Stomach (tissue), 9 donors: ENCODE results near the gene CORO1C. TPM values are rescaled to one million over a fixed set of nuclear protein-coding genes. Genes with fewer than 3 reads are reported as not detected.
"Not testable (repeated sequence)": the region's sequence is repeated elsewhere in the genome, so short reads cannot be mapped to it uniquely, and the experiment has no call there.

ENCODE experiments used
- DNase-seq, 2 donors: peaks; one replicate each; pipeline versions ENCODE4 v3.0.0 to v3.0.0-alpha.2; 2013 to 2019
- H3K27ac ChIP-seq, 5 donors: fragments of 200-600 bp in 4 of 5; sonication (generic) in 4 of 5; one replicate each; pipeline ENCODE4 v1.5.1; 2013 to 2019; ENCODE audit warnings: mild to moderate bottlenecking in 1 of 5, moderate library complexity in 1 of 5
- H3K27me3 ChIP-seq, 3 donors: fragments of 200-600 bp; sonication (generic); one replicate each; pipeline ENCODE4 v1.5.1; 2017 to 2019; ENCODE audit warnings: mixed run types in 1 of 3
- H3K36me3 ChIP-seq, 4 donors: fragments of 200-600 bp; sonication (generic); 1 replicate in 3 of 4; 2 replicates in 1 of 4; pipeline ENCODE4 v1.5.1; 2016 to 2019
- H3K4me1 ChIP-seq, 4 donors: fragments of 200-600 bp; sonication (generic); one replicate each; pipeline ENCODE4 v1.5.1; 2016 to 2019
- H3K4me3 ChIP-seq, 4 donors: fragments of 200-600 bp; sonication (generic) in 3 of 4; one replicate each; pipeline ENCODE4 v1.5.1; 2016 to 2019; ENCODE audit warnings: mild to moderate bottlenecking in 1 of 4
- H3K9me3 ChIP-seq, 4 donors: fragments of 200-600 bp; sonication (generic); one replicate each; pipeline ENCODE4 v1.5.1; 2016 to 2019
- CTCF ChIP-seq, 7 experiments: fragments of 450-650 bp in 4 of 7; fragments of 200-600 bp in 3 of 7; sonication (generic) in 3 of 7; IDR thresholded peaks; one replicate each; pipeline ENCODE4 v1.5.1; 2016 to 2019; ENCODE audit warnings: antibody characterized with exemption in 7 of 7, control low read depth in 2 of 7, mild to moderate bottlenecking in 1 of 7
- EP300 ChIP-seq: sonication (generic); formaldehyde crosslinking; IDR thresholded peaks from one replicate; pipeline ENCODE4 v1.6.1; 2017; ENCODE audit warnings: antibody characterized with exemption
- POLR2A ChIP-seq, 4 donors: fragments of 450-650 bp; IDR thresholded peaks; one replicate each; pipeline ENCODE4 v1.6.1; 2016; ENCODE audit warnings: antibody characterized with exemption in 4 of 4, control low read depth in 2 of 4, mild to moderate bottlenecking in 1 of 4, moderate library complexity in 1 of 4
- POLR2AphosphoS5 ChIP-seq, 3 donors: sonication (generic); formaldehyde crosslinking; IDR thresholded peaks; one replicate each; pipeline ENCODE4 v1.6.1; 2016; ENCODE audit warnings: antibody characterized with exemption in 3 of 3
- WGBS, 5 donors: extraction: QIAGEN DNeasy Blood & Tissue Kit in 3 of 5; methylation state at CpG; one replicate each; pipeline versions ENCODE4 v1.1.5 to v1.1.7; 2013 to 2018; 5-methylcytosine and 5-hydroxymethylcytosine counted together
- intact Hi-C: fragments of 100-400 bp; cut with DNase I; formaldehyde crosslinking; loops from one replicate; pipeline ENCODE4 v1.15.1; 2023; ENCODE audit warnings: low total_unique reads
- polyA plus RNA-seq, 3 donors: library from polyadenylated mRNA; stranded (reverse); fragments of 200-250 nt; gene quantifications; one replicate each; pipeline ENCODE4 v1.2.3, GENCODE V29; 2013
- total RNA-seq, 5 donors: library from RNA; depleted of rRNA; stranded (reverse); fragments of >200 nt; gene quantifications; one replicate each; pipeline versions ENCODE4 v1.1.0 to v1.2.3, GENCODE V29; 2014 to 2016
- donor health status: healthy with polysubstance abuse.
- donor health status: Bipolar disorder and iron deficiency.
- donor health status: healthy.

Gene CORO1C
- total and polyA plus RNA-seq, 8 donors: 27.4 to 392 (median 143) TPM

GRCh38 chr12:108620236-108620879 is 111.0 kb downstream of the CORO1C start:
- TF ChIP-seq POLR2AphosphoS5 (IDR thresholded peaks at IDR 0.05) (no peak), CTCF (IDR thresholded peaks at IDR 0.05) (no peak), POLR2A (IDR thresholded peaks at IDR 0.05) (no peak), EP300 (no peak)
- H3K27ac ChIP-seq: no peak overlapping the region
- DNase-seq: no peak
- no peaks in the 10 kb centered on the region for H3K9me3 ChIP-seq
- WGBS, 5 donors: 89 to 93% (median 90%) methylated on average over 10 of the region's 10 CpGs
- H3K27me3 ChIP-seq: no peaks in the 10 kb centered on the region
- intact Hi-C loops: loop anchor here (5.0 kb wide), 1 partner anchor 53 kb away; no protein-coding TSS in a partner anchor
- peaks cover 0 to 36% (median 15%) of the 10 kb centered on the region in 4 donors for H3K4me1 ChIP-seq
- H3K4me3 ChIP-seq: no peak overlapping the region
- H3K36me3 ChIP-seq: peaks cover 0 to 17% (median 7%) of the 10 kb centered on the region in 4 donors

GRCh38 chr12:108619369-108620160 is 111.8 kb downstream of the CORO1C start:
- Histone ChIP-seq H3K27ac (no peak overlapping the region), H3K4me3 (no peak overlapping the region), H3K36me3 (peaks cover 0 to 17% (median 7%) of the 10 kb centered on the region in 4 donors), H3K4me1 (peaks cover 0 to 36% (median 15%) of the 10 kb centered on the region in 4 donors), H3K9me3 (no peaks in the 10 kb centered on the region), H3K27me3 (no peaks in the 10 kb centered on the region)
- TF ChIP-seq CTCF (IDR thresholded peaks at IDR 0.05) (no peak), POLR2A (IDR thresholded peaks at IDR 0.05) (no peak), EP300 (no peak), POLR2AphosphoS5 (IDR thresholded peaks at IDR 0.05) (no peak)
- intact Hi-C loops: loop anchor here (5.0 kb wide), 1 partner anchor 52 kb away; no protein-coding TSS in a partner anchor
- DNase-seq: no peak
- WGBS, 5 donors: 61 to 65% (median 61%) methylated on average over 14 of the region's 14 CpGs

GRCh38 chr12:108618953-108619274 is 112.4 kb downstream of the CORO1C start:
- intact Hi-C loops, H3K4me3 ChIP-seq, H3K27me3 ChIP-seq, DNase-seq, H3K27ac ChIP-seq, H3K9me3 ChIP-seq: not testable (repeated sequence)
- H3K4me1 ChIP-seq: peaks cover 0 to 36% (median 15%) of the 10 kb centered on the region in 4 donors
- WGBS, 5 donors: 82 to 92% (median 89%) methylated on average over 4 of the region's 4 CpGs
- H3K36me3 ChIP-seq: peaks cover 0 to 17% (median 7%) of the 10 kb centered on the region in 4 donors

- Histone ChIP-seq H3K4me1 (peaks cover 0 to 40% (median 17%) of the 10 kb centered on the region in 4 donors), H3K9me3 (no peaks in the 10 kb centered on the region), H3K36me3 (peaks cover 0 to 13% (median 4%) of the 10 kb centered on the region in 4 donors), H3K27ac (no peak overlapping the region), H3K27me3 (no peaks in the 10 kb centered on the region), H3K4me3 (no peak overlapping the region)
- TF ChIP-seq EP300 (no peak), CTCF (IDR thresholded peaks at IDR 0.05) (peak in 5 of 7 experiments; percentile 75 to 99 (median 91)), POLR2AphosphoS5 (IDR thresholded peaks at IDR 0.05) (peak in 1 of 3 donors; percentile 21)
- intact Hi-C loops: no loop called here
- peak; percentile 82 to 93 for DNase-seq
- WGBS, 5 donors: 9 to 16% (median 12%) methylated on average over 16 of the region's 16 CpGs
Measured at GRCh38 chr12:108618079-108618952, 113.0 kb downstream of the CORO1C start.
